Prostate gland (tissue), 2 donors: ENCODE results near the gene SHOC2.

ENCODE experiments used
- POLR2A ChIP-seq: fragments of 450-650 bp; IDR thresholded peaks from one replicate; pipeline ENCODE4 v1.6.1; 2016; ENCODE audit warnings: antibody characterized with exemption, mild to moderate bottlenecking
- TF ChIP-seq, protein P1 (sequence below), 4 experiments: fragments of 200-600 bp in 2 of 4; fragments of 450-650 bp in 2 of 4; sonication (generic) in 2 of 4; IDR thresholded peaks; 1 replicate in 3 of 4; 2 replicates in 1 of 4; pipeline ENCODE4 v1.5.1; 2016 to 2019; ENCODE audit warnings: antibody characterized with exemption in 4 of 4, mild to moderate bottlenecking in 2 of 4, moderate library complexity in 2 of 4

DNA sequence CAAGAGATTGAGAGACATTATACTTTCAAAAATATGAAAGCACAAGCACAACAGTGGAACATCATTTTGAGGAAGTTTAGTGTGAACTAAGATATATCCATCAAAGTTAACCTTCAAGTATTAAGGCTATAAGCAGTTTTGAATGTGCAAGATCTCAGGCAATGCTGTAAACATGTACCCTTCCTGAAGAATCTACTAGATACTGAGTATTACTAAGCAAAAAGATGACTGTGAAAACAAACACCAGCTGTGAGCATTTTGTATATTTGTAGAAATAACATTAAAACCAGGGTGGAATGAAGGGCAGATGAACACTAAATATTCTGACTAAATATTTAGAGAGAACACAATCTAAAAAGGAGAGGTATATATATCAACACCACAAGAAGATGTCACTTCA, 116.1 kb downstream of the SHOC2 start:
- TF ChIP-seq POLR2A: no peak
- TF ChIP-seq, protein P1, sequence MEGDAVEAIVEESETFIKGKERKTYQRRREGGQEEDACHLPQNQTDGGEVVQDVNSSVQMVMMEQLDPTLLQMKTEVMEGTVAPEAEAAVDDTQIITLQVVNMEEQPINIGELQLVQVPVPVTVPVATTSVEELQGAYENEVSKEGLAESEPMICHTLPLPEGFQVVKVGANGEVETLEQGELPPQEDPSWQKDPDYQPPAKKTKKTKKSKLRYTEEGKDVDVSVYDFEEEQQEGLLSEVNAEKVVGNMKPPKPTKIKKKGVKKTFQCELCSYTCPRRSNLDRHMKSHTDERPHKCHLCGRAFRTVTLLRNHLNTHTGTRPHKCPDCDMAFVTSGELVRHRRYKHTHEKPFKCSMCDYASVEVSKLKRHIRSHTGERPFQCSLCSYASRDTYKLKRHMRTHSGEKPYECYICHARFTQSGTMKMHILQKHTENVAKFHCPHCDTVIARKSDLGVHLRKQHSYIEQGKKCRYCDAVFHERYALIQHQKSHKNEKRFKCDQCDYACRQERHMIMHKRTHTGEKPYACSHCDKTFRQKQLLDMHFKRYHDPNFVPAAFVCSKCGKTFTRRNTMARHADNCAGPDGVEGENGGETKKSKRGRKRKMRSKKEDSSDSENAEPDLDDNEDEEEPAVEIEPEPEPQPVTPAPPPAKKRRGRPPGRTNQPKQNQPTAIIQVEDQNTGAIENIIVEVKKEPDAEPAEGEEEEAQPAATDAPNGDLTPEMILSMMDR (IDR thresholded peaks at IDR 0.05): no peak
